ENCODE measurements around the gene POU6F2.

DNA sequence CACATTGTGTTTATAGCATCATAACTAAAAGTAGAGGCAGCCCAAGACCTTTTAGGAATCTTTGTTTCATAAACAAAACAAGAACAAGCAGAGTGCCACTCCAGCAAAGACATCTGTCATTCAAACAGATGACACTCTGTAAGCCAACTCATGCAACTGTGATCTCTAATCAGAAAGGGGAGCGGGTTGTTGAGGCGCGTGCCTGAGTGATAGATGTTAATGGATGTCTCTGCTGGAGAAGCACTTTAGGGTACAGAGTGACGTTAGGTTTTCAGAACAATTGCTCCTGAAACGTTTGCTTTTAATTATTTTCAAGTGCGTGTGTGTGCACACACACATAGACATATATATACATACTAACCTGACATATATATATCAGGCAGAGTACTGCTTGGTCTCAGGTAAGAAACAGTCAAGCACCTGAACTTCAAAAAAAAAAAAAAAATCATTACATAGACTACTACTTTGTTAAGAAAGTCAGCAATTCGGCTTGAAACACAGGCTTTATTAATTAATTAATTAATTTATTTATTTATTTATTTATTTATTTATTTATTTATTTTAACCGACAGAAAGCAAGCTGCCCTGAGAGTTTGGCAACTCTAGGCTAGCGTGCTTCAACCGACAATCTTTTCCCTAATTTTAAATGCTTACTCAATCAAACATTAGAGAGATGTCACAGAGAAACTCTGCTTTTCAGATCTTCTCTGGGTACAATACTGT, 109.1 kb downstream of the POU6F2 start:
- TF ChIP-seq POLR2A (IDR thresholded peaks at IDR 0.05): no peak
- no peak for TF ChIP-seq CTCF (IDR thresholded peaks at IDR 0.05)
